Stimulated activated CD4-positive, alpha-beta T cell treated with anti-CD3 and anti-CD28 coated beads, TNF-alpha, amount 100 ng/mL, for 1 hour (primary cell): ENCODE measurements around the gene USP30.

Experiments
- DNase-seq, 3 donors: peaks; one replicate each; pipeline ENCODE4 v3.0.0-alpha.2; 2020; ENCODE audit warnings: low read depth in 3 of 3, low spot score in 1 of 3

USP30 gene

GRCh38 chr12:109097435-109098182 lies 45.2 kb downstream of the USP30 start, which contains the start of gene UNG:
UNG (plus strand) TSS chr12:109097597; CDS start chr12:109097680, 83 bp downstream.
- DNase-seq = peak; percentile 91 to 95 (median 93)

GRCh38 chr12:109098183-109098604 lies 45.8 kb downstream of the USP30 start:
- DNase-seq = no peak

DNA sequence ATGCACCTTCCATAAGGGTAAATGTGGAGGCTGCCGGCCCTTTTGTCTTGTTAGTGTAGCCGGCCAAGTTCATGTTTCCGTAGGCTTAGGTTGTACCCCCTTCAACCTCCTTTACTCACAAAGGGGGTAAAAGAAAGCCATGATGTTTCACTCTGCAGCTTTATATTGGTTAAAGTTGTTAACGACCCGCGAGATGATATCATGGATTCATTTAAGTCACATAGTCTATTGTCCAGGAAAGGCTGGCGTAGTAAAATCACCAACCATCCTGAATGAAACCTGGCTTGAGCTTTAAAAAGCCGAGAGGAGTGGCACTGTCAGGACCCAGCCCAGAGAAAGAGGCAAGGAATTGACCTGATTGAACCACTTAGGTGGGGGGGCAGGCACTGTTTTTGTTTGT lies 46.3 kb downstream of the USP30 start:
- DNase-seq = no peak

DNA sequence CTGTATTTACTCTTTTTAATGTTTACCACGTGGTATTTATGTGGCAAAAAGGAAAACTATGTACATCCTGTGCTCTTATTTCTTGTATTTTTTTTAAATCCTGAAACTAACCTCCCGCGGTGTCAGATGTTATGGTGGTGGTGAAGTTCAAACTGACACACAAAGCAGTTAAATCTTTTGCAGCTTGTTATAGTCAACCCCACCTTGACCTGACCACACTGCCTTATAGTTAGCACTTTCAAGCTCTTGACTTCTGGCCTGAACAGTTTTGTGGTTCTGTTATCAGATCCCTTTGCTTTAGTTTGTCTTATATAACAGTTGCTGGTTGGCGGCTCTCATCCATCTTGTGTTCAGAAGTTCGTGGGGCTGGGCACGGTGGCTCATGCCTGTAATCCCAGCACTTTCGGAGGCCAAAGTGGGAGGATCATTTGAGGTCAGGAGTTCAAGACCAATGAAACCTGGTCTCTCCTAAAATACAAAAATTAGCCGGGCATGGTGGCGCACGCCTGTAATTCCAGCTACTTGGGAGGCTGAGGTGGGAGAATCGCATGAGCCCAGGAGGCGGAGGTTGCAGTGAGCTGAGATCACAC lies 47.1 kb downstream of the USP30 start:
- no peak for DNase-seq

- no peak for DNase-seq
Observed at GRCh38 chr12:109100741-109101140, 48.4 kb downstream of the USP30 start.

DNA sequence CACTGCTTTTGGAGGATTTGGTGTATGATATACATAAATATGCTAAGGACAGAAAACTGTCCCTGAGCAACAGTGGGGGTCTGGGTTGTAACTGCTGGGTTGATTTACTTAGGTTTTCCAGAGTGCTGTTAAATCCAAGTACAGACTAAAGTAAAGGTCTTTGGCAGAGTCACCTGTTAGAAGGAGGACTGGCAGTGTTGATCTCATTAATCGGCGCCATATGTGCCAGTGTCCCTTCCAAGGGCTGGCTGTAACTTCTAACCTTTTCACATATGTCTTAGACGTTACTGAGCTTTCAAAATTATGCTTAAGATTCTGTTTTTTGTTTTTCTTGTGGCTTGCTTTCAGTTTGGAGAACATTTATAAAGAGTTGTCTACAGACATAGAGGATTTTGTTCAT lies 50.1 kb downstream of the USP30 start:
- no peak for DNase-seq

- DNase-seq = no peak
Observed at GRCh38 chr12:109105176-109105575, 52.8 kb downstream of the USP30 start.

GRCh38 chr12:109109746-109110350 lies 57.5 kb downstream of the USP30 start:
- no peak for DNase-seq

DNA sequence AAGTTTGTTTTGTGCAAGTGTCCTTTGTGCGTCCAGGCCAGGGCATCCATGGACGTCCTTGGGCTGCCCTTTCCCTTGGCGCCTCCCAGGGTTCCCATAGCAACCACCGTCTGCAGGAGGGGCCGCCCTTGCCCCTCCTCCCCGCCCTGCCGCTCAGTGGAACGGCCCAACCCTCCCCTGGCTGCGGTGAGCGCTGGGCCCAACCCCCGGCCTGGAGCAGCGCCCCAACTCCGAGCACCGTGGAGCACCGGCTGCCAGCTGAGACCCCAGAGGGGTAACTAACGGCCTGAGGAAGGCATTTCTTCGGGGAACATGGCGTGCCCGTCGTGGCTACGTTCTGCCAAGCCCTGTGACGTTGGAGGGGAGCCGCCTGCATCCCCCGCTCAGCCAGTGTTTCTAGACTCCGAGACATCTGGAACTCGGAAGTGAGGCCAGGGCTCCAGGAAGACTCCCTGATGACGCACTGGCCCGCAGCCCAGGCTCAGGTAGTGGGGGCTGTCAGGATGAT lies 58.7 kb downstream of the USP30 start:
- peak in 1 of 3 donors; percentile 24 for DNase-seq

DNA sequence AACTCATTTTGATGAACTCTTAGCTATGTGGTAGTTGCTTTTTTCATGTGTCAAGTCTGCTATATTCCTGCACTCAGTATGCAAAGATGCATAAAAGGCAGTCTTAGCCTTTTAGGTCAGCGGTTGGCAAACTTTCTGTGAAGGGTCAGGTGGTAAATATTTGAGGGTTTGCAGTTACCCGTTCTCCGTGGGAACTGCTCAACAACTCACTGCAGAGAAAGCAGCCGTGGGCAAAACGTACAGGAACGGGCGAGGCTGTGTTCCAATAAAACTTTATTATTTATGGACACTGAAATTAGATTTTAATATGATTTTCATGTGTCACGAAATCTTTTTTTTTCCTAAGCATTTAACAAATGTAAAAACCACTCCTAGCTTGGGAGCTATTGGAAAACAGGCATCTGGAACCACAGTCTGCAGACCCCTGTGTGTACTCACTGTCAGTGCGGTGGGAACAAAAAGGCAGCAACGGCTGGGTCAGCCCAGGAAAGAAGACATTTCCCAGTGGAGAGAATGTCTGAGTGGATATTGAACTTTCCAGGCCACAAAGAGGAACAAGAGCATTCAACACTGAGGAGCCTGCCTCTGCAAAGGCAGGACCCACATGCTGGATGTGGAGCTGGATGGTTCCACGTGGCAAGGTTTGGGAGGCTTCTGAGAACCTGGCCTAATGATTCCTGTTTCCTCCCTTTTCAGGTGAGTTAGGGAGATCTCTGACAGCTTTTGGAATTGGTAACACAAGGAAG lies 60.5 kb downstream of the USP30 start:
- no peak for DNase-seq

DNA sequence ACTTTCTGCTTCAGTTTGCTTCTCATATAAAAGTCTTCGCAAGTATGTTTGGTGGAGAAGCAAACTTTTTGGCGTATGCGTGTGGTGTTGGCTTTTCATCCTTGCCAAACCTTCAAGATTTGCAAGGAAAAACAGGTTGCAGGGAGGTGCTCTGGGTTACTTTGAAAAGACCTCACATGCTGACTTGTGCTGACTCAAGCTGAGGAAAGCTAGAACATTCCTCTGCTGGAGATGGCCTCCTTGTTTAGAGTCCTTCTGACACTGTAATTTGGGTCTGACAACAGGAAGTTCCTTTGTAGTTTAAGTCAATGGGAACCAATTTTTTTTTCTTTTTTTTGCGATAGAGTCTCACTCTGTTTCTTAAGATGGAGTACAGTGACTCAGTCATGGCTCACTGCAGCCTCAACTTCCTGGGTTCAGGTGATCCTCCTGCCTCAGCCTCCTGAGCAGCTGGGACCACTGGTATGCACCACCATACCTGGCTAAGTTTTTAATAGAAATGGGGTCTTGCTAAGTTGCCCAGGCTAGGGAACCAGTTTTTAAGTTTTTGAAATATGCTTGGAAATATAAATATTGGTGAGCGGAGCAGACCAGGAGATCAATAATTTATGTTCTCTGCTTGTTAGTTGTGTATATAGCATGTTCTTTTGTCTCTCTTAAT lies 61.4 kb downstream of the USP30 start:
- DNase-seq = no peak

DNA sequence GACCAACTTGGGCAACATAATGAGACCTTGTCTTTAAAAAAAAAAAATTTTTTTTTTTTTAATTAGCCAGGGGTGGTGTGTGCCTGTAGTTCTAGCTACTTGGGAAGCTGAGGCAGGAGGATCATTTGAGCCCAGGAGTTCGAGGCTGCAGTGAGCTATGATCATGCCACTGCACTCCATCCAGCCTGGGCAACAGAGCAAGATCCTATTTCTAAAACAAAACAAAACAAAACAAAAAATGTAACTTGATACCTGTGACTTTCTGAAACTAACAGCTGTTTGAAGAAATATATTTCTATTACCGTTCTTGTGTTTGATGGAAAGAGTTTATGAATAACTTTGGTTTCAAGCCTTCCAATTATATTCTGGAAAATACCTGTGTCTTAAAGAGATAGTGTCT lies 62.3 kb downstream of the USP30 start:
- no peak for DNase-seq

GRCh38 chr12:109115404-109115757 lies 63.0 kb downstream of the USP30 start:
- no peak for DNase-seq

GRCh38 chr12:109115758-109116610 lies 63.6 kb downstream of the USP30 start, which contains the start of gene ACACB:
ACACB (plus strand) TSS chr12:109116587; CDS start chr12:109139406, 22,819 bp downstream.
- DNase-seq = no peak

DNA sequence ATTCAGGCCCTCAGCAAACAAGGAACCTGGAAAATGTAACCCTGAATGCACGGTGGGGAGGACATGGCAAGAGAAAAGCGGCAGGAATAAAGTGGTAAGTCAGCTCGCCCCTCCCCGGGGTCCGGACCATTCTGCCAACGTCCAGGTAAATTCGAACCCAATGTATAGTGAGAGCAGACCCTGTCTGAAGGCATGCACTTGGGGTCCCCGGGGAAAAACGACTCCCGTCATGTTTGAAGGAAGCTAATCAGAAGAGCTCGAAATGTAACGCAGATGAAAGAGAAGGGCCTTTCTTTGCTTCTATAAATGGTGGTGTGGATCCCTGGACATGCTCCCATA lies 64.2 kb downstream of the USP30 start:
- DNase-seq = no peak

DNA sequence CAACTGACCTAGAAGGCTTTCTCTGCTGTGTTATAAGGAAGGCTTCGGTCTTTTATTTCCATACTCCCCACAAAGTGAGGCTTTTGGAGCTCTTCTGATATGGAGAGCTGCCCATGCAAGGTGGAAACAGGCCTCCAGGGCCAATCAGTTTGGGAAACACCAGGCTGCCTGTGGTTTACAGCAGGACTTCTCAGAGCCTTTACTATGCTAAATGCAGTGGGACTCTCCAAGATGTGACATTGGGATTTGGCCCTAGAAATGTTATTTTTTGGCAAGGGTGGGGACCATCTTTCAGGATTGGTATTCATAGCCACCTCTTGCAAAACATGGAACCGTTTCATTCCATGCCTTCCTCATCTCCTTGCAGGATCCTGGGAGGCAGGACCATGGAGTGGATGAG lies 67.7 kb downstream of the USP30 start:
- no peak for DNase-seq

DNA sequence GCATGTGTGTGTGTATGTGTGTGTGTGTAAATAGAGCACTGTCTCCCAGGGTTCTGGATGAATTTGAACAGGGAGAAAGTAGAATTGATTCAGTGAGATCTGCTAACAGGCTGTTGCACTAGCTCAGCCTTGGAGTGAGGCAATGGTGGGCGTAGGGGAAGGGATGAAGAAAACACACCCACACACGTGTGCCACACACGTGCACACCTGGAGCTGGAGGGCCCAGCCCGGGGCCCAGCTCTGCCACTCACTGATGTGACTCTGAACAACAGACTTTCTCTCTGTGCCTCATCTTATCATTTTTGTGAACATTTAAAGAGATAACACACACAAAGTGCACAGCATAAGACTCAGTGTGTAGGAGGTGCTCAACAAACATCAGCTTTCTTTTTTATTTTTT lies 68.2 kb downstream of the USP30 start:
- DNase-seq = no peak

DNA sequence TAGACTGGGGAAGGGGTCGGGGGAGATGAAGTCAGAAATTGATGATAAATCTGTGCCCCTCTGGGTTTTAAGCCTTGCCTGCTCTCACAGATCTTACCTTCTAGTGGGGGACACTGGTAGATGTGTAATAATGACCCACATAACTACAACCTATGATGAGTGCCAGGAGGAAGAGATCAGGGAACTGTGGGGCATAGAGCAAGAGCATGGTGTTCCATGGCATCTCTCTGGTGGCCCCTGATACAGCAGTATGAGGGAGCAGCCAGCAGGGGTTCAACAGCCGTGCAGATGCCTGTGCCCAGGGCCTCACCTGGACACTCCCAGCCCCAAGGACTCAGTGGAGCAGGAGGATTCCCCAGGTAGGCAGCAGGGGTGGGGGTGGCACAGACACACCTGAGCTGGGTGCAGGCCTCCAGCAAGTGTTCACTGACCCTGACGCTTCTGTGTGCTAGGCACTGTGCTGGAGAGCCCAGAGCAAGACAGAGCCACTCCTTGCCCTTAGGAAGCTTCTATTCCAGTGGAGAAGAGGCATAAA lies 69.0 kb downstream of the USP30 start:
- no peak for DNase-seq

GRCh38 chr12:109124878-109125648 lies 72.7 kb downstream of the USP30 start:
- no peak for DNase-seq
